ENCODE data around the gene USP20. TPM values are rescaled to one million over a fixed set of nuclear protein-coding genes. Genes with fewer than 3 reads are reported as not detected.

USP20 gene
- total and polyA plus RNA-seq, 10 of the 15 experiments (the other 5 are each of a cell fraction or from before 2014, with no cell fraction given): 0.66 to 23.3 (median 11.0) TPM

- TF ChIP-seq TCF12 (IDR thresholded peaks at IDR 0.05; ENCODE audit: low read depth, low read length) (no peak), NFYA (IDR thresholded peaks at IDR 0.05; ENCODE audit: borderline replicate concordance, low read depth, low read length) (no peak), BRCA1 (IDR thresholded peaks at IDR 0.05; ENCODE audit: low read depth, low read length) (no peak), HDAC2 (IDR thresholded peaks at IDR 0.05) (no peak), ETV6 (conservative IDR thresholded peaks at IDR 0.05 in 1 of 2, IDR thresholded peaks at IDR 0.05 in 1 of 2; ENCODE audit: borderline replicate concordance in 1 of 2, low read depth in 1 of 2) (no peak), TARDBP (IDR thresholded peaks at IDR 0.05; ENCODE audit: borderline replicate concordance) (no peak)
Observed at GRCh38 chr9:129858167-129858962, 23.1 kb downstream of the USP20 start (continued).

GRCh38 chr9:129860653-129861446, 25.6 kb downstream of the USP20 start:
- no peak overlapping the region for H3K9ac ChIP-seq (ENCODE audit: control insufficient read depth, insufficient read depth, low read length)
- no peaks in the 10 kb centered on the region for H3K79me2 ChIP-seq (ENCODE audit: control insufficient read depth, insufficient read depth, low read length)
- H3K4me1 ChIP-seq (ENCODE audit: control insufficient read depth, insufficient read depth, low read length): peaks cover 5% of the 10 kb centered on the region
- no peak overlapping the region for H3K4me2 ChIP-seq (ENCODE audit: control insufficient read depth, insufficient read depth)
- ChIA-PET RAD21 (ENCODE audit: unreplicated experiment) (no interaction called here), SMC1A (ENCODE audit: uncharacterized antibody, unreplicated experiment) (no interaction called here), CTCF (no interaction called here), POLR2A (no interaction called here)
- H3K27me3 ChIP-seq (replicated peaks in 1 of 2; ENCODE audit: control insufficient read depth in 2 of 2, insufficient read depth in 2 of 2, low read length in 1 of 2): no peaks in the 10 kb centered on the region
- WGBS (ENCODE audit: insufficient coverage, insufficient replicate concordance, low lambda C conversion rate, missing lambda C conversion rate): 71% methylated on average over 11 of the region's 11 CpGs
- in situ Hi-C loops (cut with MboI): no loop called here
- no peak overlapping the region for H2AFZ ChIP-seq (ENCODE audit: control insufficient read depth, low read depth, low read length)
- H3K9me3 ChIP-seq (replicated peaks; ENCODE audit: control insufficient read depth, insufficient read depth, low read length): no peaks in the 10 kb centered on the region
- no peak overlapping the region for H3K4me3 ChIP-seq
- ATAC-seq (no peak), FAIRE-seq (no peak), DNase-seq (ENCODE audit: low read depth, low spot score) (no peak)
- intact Hi-C loops (cut with micrococcal nuclease; ENCODE audit: unreplicated experiment): no loop called here
- H4K20me1 ChIP-seq (ENCODE audit: control insufficient read depth, insufficient read depth): no peaks in the 10 kb centered on the region
- BruUV-seq (replicated peaks): no TSS peak
- H3K36me3 ChIP-seq (ENCODE audit: control insufficient read depth in 2 of 2, insufficient read depth in 2 of 2, low read length in 1 of 2): peaks cover 2 to 8% of the 10 kb centered on the region in 2 experiments; a peak in 3 of 4 replicates
- H3K27ac ChIP-seq (ENCODE audit: control insufficient read depth, insufficient read depth): no peak overlapping the region
- TF ChIP-seq YY1 (IDR thresholded peaks at IDR 0.05; ENCODE audit: low read depth, low read length): no peak
- no peak for TF ChIP-seq ZNF384 (IDR thresholded peaks at IDR 0.05; ENCODE audit: borderline replicate concordance, low read depth, low read length)
- TF ChIP-seq LARP7 (IDR thresholded peaks at IDR 0.05): no peak
- TF ChIP-seq MEF2B (IDR thresholded peaks at IDR 0.05; ENCODE audit: partially characterized antibody, poor library complexity, severe bottlenecking): no peak
- no peak for TF ChIP-seq ZNF207 (IDR thresholded peaks at IDR 0.05; ENCODE audit: borderline replicate concordance)
- TF ChIP-seq CUX1 (IDR thresholded peaks at IDR 0.05; ENCODE audit: insufficient replicate concordance, low read depth, low read length): no peak
- TF ChIP-seq ZNF622 (IDR thresholded peaks at IDR 0.05): no peak
- no peak for TF ChIP-seq USF1 (IDR thresholded peaks at IDR 0.05; ENCODE audit: borderline replicate concordance, extremely low read length, insufficient read depth, low read depth, low read length)
- TF ChIP-seq IKZF1 (conservative IDR thresholded peaks at IDR 0.05): no peak
